Vagina (tissue), 2 donors: ENCODE data around the gene KAZN.

ENCODE experiments used
- POLR2AphosphoS5 ChIP-seq, 2 donors: sonication (generic); formaldehyde crosslinking; IDR thresholded peaks; one replicate each; pipeline ENCODE4 v1.9.0; 2017; ENCODE audit warnings: antibody characterized with exemption in 2 of 2, mild to moderate bottlenecking in 2 of 2, low read depth in 1 of 2; ENCODE audit not compliant: insufficient read depth in 1 of 2
- TF ChIP-seq, protein P1 (sequence below), 3 experiments: fragments of 450-650 bp in 2 of 3; fragments of 200-600 bp in 1 of 3; sonication (generic) in 1 of 3; IDR thresholded peaks; one replicate each; pipeline ENCODE4 v1.5.1; 2017 to 2019; ENCODE audit warnings: antibody characterized with exemption in 3 of 3, mild to moderate bottlenecking in 2 of 3, moderate library complexity in 2 of 3

DNA sequence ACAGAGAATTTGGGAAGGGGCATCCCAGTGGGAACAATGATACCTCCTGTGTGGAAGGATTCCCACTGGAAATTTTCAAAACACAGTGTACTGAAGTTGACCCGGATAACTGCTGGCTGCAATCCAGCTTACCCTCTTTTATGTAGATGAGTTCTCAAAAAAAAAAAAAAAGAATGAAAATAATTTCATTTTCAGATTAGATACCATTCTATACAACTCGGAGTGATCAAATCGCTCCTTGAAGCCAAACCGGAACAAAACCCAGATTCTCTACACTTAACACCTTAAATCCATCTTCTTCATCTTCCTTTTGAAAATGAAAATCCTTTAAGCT, 69.1 kb downstream of the KAZN start:
- TF ChIP-seq, protein P1, sequence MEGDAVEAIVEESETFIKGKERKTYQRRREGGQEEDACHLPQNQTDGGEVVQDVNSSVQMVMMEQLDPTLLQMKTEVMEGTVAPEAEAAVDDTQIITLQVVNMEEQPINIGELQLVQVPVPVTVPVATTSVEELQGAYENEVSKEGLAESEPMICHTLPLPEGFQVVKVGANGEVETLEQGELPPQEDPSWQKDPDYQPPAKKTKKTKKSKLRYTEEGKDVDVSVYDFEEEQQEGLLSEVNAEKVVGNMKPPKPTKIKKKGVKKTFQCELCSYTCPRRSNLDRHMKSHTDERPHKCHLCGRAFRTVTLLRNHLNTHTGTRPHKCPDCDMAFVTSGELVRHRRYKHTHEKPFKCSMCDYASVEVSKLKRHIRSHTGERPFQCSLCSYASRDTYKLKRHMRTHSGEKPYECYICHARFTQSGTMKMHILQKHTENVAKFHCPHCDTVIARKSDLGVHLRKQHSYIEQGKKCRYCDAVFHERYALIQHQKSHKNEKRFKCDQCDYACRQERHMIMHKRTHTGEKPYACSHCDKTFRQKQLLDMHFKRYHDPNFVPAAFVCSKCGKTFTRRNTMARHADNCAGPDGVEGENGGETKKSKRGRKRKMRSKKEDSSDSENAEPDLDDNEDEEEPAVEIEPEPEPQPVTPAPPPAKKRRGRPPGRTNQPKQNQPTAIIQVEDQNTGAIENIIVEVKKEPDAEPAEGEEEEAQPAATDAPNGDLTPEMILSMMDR (IDR thresholded peaks at IDR 0.05), result no peak
- no peak for TF ChIP-seq POLR2AphosphoS5 (IDR thresholded peaks at IDR 0.05; ENCODE audit: insufficient read depth in 1 of 2, low read depth in 1 of 2)
